Naive B cell (primary cell): ENCODE results near the gene TLR5. TPM values are rescaled to one million over a fixed set of nuclear protein-coding genes. Genes with fewer than 3 reads are reported as not detected.

Source experiments
- ATAC-seq, 2 donors: fragments of 150-1000 bp; cut with Tn5 transposase; 2 replicates each; pipeline ENCODE4 v1.10.0; 2021; ENCODE audit warnings: low read depth in 2 of 2, mild to moderate bottlenecking in 2 of 2, moderate library complexity in 2 of 2
- DNase-seq: peaks from one replicate; pipeline ENCODE4 v3.0.0; 2022
- H3K27ac Mint-ChIP-seq, 6 donors: one replicate each; pipeline ENCODE4 v1.8.0; 2020 to 2022; ENCODE audit warnings: mild to moderate bottlenecking in 6 of 6, mixed read lengths in 6 of 6, moderate library complexity in 5 of 6, inconsistent platforms in 2 of 6
- H3K27me3 Mint-ChIP-seq, 3 donors: one replicate each; pipeline ENCODE4 v1.8.0; 2021 to 2022; ENCODE audit warnings: mixed read lengths in 3 of 3, mild to moderate bottlenecking in 1 of 3
- H3K36me3 Mint-ChIP-seq, 2 donors: one replicate each; pipeline ENCODE4 v1.8.0; 2020 to 2022; ENCODE audit warnings: mixed read lengths in 2 of 2, inconsistent platforms in 1 of 2, mild to moderate bottlenecking in 1 of 2
- H3K4me1 Mint-ChIP-seq, 3 donors: one replicate each; pipeline ENCODE4 v1.8.0; 2020 to 2022; ENCODE audit warnings: mixed read lengths in 3 of 3, inconsistent platforms in 1 of 3, mild to moderate bottlenecking in 1 of 3, moderate library complexity in 1 of 3
- H3K4me3 Mint-ChIP-seq, 8 donors: one replicate each; pipeline ENCODE4 v1.8.0; 2020 to 2022; ENCODE audit warnings: mild to moderate bottlenecking in 8 of 8, mixed read lengths in 8 of 8, moderate library complexity in 8 of 8, inconsistent platforms in 2 of 8
- H3K9me3 Mint-ChIP-seq, 7 donors: one replicate each; pipeline ENCODE4 v1.8.0; 2020 to 2022; ENCODE audit warnings: mixed read lengths in 7 of 7, mild to moderate bottlenecking in 5 of 7, inconsistent platforms in 2 of 7, moderate library complexity in 1 of 7
- polyA plus RNA-seq, 6 donors: library from polyadenylated mRNA; unstranded; fragments of 300-500 nt; fragmentation: Illumina TruSeq; gene quantifications; one replicate each; pipeline ENCODE4 v1.2.3, GENCODE V29; 2021; ENCODE audit warnings: low read depth in 6 of 6

The TLR5 gene
- polyA plus RNA-seq, 6 donors from 2014 or later, result 0.24 to 0.91 (median 0.35) TPM; not detected in 2

DNA sequence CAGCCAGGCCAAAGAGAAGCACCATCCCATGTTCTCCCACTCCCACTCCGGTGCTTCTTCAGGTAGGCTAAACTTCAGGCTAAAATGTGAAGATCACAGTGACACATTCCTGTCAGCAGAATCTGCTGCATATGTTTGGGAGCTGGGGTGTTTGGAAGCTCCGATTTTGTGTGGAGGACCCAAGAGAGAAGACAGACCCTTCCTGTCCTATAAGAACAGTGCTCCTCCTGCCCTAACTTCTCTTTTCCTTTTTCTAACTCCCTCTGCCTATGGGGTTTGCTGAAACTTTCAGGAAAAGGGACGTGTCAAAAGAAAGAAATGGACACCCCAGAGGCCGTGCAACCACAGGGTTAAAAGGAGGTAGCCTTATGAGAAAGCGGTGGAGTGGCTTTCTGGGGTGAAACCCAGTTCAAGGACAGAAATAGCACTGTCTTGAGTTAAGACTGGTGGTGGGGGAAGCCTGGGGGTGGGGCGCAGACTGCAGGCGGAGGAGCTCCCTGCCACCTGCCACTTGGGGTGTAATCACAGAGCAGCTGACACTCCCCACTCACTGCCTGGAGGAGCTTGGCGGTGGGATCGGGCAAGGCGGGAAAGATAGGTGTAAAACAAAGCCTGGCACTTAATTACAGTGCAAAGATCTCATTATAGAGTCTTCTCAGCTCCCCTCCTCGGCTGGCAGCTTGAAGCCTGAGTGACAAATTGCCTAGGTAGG is 645 bp upstream of the TLR5 start:
- peaks cover 29 to 55% (median 32%) of the 10 kb centered on the region in 3 donors for H3K27me3 Mint-ChIP-seq
- H3K4me3 Mint-ChIP-seq, result peak overlapping the region; percentile 71 to 86 (median 80)
- H3K27ac Mint-ChIP-seq, result no peak overlapping the region
- H3K9me3 Mint-ChIP-seq, result peaks cover 5 to 19% (median 7%) of the 10 kb centered on the region in 7 donors
- peaks cover 12 to 18% (median 16%) of the 10 kb centered on the region in 3 donors for H3K4me1 Mint-ChIP-seq
- no peak for DNase-seq
- ATAC-seq, result no peak
- peaks cover 0 to 7% of the 10 kb centered on the region in 2 donors for H3K36me3 Mint-ChIP-seq

DNA sequence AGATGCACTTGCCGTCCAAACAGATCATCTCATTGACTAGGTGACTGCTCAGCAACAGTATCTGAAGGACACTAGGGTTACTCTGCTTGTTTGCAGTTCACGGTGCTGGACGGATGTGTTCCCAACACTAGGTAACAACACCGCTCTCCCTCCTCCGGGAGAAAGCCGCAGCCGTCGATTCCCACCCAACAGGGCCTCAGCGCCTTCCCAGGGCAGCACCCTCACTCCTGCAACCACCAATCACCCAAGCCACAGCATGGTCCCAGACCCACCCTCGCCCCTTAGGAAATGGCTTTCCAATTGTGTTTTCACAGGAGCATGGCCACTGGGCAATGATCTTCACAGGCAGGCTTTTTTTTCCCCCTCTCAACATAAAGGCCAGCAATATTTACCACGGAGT is 779 bp downstream of the TLR5 start:
- H3K27me3 Mint-ChIP-seq, result peaks cover 37 to 50% (median 38%) of the 10 kb centered on the region in 3 donors
- H3K4me1 Mint-ChIP-seq, result peaks cover 12 to 18% (median 16%) of the 10 kb centered on the region in 3 donors
- H3K4me3 Mint-ChIP-seq, result peak overlapping the region; percentile 67 to 85 (median 76)
- ATAC-seq (no peak), DNase-seq (no peak)
- peaks cover 0 to 11% (median 4%) of the 10 kb centered on the region in 7 donors for H3K9me3 Mint-ChIP-seq
- peaks cover 0 to 5% of the 10 kb centered on the region in 2 donors for H3K36me3 Mint-ChIP-seq
- H3K27ac Mint-ChIP-seq, result no peak overlapping the region

DNA sequence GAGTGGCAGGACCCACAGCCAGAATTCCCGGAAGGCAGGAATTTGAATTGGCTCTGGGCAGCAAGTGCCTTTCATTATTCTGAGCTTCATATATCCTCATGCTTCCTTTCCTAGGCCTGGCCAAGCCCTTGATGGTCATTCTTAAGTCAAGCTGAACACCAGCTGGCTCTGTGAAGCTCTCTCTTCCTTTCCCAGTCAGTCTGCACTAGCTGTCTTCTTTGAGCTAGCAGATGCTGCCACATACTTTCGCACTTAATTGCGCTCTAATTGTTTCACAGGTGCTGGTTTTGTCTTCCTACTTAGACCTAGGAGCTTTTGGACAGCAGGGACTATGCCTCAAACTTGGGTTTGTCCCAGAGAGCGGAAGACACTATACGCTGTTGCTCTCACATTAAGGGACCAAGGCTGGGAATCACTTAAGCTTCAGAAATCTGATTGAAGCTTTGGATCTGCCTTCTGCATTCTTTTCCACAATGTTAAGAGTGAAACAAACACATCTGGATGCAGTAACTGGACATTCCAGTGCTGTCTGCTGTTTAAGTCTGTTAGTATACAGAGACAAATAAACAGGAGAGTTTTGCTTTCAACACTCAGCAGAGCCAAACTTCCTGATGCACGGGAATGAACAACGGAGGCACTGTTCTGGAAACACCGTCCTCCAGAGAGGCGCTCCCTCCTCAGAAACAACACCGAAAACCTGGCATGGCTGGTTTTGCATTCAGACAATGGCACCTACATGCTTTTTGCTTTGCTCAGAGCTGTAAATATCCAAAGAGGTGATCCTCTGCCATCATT is 2.2 kb downstream of the TLR5 start:
- ATAC-seq, result no peak
- Mint-ChIP-seq H3K36me3 (peaks cover 0 to 5% of the 10 kb centered on the region in 2 donors), H3K4me3 (peak overlapping the region in 2 of 8 donors; percentile 15 to 17), H3K9me3 (peaks cover 0 to 5% (median 0%) of the 10 kb centered on the region in 7 donors), H3K27me3 (peaks cover 31 to 43% (median 39%) of the 10 kb centered on the region in 3 donors), H3K27ac (peak overlapping the region in 1 of 6 donors; percentile 56), H3K4me1 (peaks cover 12 to 18% (median 16%) of the 10 kb centered on the region in 3 donors)
- no peak for DNase-seq

DNA sequence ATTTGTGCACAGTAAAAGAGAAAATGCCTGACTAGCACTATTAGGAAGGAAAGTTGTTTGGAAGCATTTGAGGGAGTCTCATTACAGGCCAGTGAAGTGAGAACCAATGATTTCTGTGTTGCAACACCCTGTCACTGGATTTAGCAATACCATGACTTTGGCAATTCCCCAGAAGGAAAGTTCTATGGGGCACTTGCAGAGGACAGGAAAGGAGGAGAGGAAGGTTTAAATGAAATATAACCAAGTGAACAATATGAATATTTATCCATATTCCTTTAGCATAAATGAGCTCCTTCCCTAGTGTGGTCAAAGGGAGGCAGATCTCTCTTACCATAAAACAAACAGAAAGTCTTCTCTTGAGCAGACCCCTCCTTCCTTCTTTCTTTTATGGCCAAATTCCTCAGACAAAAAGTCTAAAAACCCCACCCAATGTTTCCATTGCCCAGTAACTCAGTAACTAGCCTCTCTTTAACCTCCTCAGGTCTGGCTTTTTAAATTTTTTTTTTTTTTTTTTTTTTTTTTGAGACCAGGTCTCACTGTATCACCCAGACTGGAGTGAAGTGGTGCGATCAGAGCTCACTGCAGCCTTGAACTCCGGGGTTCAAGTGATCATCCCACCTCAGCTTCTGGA is 5.5 kb downstream of the TLR5 start:
- Mint-ChIP-seq H3K4me1 (peaks cover 4 to 12% (median 10%) of the 10 kb centered on the region in 3 donors), H3K27me3 (peaks cover 56 to 61% (median 57%) of the 10 kb centered on the region in 3 donors), H3K36me3 (peaks cover 0 to 5% of the 10 kb centered on the region in 2 donors), H3K9me3 (peaks cover 0 to 5% (median 0%) of the 10 kb centered on the region in 7 donors), H3K4me3 (no peak overlapping the region), H3K27ac (no peak overlapping the region)
- ATAC-seq, result no peak
- DNase-seq, result no peak

DNA sequence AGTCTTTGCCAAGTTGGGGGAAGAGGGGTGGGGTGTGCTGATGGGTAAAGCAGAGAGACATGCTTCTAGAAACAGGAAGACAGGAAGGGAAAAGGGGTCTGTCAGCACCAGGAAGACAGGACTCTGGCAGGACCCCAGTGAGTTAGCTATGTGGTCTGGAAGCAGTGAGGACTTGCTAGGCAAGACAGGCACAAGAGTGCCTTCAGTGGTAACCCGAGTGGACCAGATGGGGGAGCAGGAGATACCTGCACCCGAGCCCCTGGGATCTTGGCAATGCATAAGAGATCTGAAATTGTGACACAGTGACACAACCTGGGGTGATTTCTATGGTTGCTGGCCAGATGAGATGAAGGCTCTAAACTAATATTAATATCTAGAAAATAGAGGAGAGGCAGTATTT is 7.0 kb downstream of the TLR5 start:
- H3K27ac Mint-ChIP-seq, result no peak overlapping the region
- ATAC-seq, result no peak
- H3K4me1 Mint-ChIP-seq, result peaks cover 4 to 10% (median 8%) of the 10 kb centered on the region in 3 donors
- H3K36me3 Mint-ChIP-seq, result peaks cover 0 to 5% of the 10 kb centered on the region in 2 donors
- peaks cover 0 to 5% (median 0%) of the 10 kb centered on the region in 7 donors for H3K9me3 Mint-ChIP-seq
- H3K27me3 Mint-ChIP-seq, result peaks cover 64 to 73% (median 69%) of the 10 kb centered on the region in 3 donors
- DNase-seq, result no peak
- H3K4me3 Mint-ChIP-seq, result no peak overlapping the region

DNA sequence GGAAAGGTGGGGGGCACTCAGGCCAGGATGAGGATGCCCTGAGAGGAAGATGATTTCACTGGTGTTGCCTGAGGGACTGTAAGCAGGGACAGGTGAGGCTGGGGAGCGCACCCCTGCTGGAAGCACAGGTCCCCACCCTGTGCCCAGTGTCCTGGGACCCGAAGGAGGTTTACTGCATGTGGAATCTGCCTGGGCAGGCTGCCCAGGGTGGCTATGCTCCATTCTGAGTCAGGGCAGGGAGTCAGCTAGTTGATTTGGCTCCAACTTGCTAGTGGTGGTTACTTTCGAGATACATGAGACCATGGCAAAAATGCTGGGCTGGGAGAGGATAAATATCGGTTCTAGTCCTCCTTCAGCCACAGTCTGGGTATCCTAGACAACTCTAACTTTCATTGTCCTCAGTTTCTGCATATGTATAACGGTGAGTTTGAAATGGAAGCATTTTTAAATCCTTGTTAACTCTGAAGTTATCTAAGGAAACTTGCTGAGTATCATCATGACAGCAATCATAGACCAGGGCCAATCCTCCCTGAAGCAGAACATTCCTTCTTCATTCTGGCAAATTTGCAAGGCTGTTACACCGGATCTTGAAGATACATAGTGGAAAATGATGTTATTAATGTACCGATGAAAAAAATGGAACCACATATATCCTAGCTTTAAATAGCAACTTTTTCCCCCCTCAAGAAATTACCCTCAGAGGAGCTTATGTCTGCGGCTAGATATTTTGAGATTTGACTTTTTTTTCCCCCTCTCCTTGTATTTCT is 7.7 kb downstream of the TLR5 start:
- Mint-ChIP-seq H3K27me3 (peaks cover 71 to 79% (median 77%) of the 10 kb centered on the region in 3 donors), H3K27ac (no peak overlapping the region), H3K9me3 (peaks cover 0 to 5% (median 0%) of the 10 kb centered on the region in 7 donors), H3K4me3 (peak overlapping the region in 1 of 8 donors; percentile 48), H3K36me3 (peaks cover 0 to 5% of the 10 kb centered on the region in 2 donors), H3K4me1 (peaks cover 4 to 10% (median 8%) of the 10 kb centered on the region in 3 donors)
- DNase-seq (no peak), ATAC-seq (no peak)

DNA sequence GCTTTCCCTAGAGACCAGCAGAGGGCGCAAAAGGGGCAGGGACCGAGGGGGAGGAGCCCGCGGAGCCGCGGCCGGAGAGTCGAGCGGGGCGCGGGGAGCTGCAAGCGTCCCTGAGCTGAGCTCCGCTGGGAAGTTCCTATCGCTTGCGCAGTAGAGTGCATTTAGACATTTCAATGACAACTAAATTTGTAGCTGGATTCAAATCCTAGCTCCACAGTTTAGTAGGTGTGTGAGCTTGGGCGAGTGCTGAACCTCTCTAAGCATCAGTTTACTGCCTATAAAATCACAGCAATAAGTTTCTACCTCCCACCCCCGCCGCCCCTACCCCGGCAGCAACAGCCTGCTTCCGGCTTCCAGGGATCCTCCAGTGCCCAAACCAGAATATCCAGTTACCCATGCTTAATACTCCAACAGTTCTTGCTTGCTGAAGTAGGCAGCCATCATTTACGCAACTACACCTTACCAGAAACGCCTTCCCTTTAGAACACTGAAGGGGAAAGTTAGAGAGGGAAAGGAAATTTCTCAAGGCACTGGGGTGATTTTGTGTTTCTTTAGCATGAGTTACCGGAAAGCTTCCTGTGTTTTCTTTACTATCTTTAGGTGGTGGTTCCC is 9.1 kb downstream of the TLR5 start:
- H3K36me3 Mint-ChIP-seq, result peaks cover 0 to 5% of the 10 kb centered on the region in 2 donors
- H3K4me3 Mint-ChIP-seq, result peak overlapping the region; percentile 44 to 86 (median 80)
- H3K9me3 Mint-ChIP-seq, result peaks cover 0 to 4% (median 0%) of the 10 kb centered on the region in 7 donors
- H3K27me3 Mint-ChIP-seq, result peaks cover 67 to 85% (median 74%) of the 10 kb centered on the region in 3 donors
- H3K27ac Mint-ChIP-seq, result no peak overlapping the region
- ATAC-seq (peak; percentile 79 to 83), DNase-seq (peak; percentile 67)
- H3K4me1 Mint-ChIP-seq, result peaks cover 8 to 16% (median 13%) of the 10 kb centered on the region in 3 donors

DNA sequence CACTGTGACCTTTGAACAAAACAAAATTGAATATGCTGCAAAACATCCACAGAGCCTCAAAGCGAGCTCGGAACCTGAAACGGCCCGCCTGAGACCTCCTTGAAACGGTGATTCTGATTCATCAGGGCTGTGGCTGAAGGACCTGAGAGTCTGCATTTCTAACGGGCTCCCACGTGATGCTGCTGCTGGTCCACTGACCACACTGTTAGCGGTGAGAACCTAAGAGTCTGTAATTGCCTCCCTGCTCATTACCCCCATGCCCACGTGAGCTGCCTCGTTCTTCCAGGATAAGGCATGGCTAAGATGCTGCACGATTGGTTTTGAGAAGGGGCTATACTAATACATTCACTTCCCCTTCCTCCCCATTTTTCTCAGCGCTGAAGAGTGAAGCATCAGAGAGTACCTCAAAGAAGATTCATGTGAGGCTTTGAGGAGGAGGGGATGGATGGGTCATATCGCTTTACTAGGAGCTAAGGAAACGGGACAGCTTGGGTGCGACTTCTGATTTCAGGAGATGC is 9.7 kb downstream of the TLR5 start:
- no peak for DNase-seq
- peaks cover 9 to 18% (median 16%) of the 10 kb centered on the region in 3 donors for H3K4me1 Mint-ChIP-seq
- peaks cover 0 to 2% of the 10 kb centered on the region in 2 donors for H3K36me3 Mint-ChIP-seq
- peak in 1 of 2 donors; percentile 14 for ATAC-seq
- peak overlapping the region; percentile 44 to 86 (median 80) for H3K4me3 Mint-ChIP-seq
- no peak overlapping the region for H3K27ac Mint-ChIP-seq
- H3K9me3 Mint-ChIP-seq, result no peaks in the 10 kb centered on the region
- H3K27me3 Mint-ChIP-seq, result peaks cover 65 to 81% (median 73%) of the 10 kb centered on the region in 3 donors

DNA sequence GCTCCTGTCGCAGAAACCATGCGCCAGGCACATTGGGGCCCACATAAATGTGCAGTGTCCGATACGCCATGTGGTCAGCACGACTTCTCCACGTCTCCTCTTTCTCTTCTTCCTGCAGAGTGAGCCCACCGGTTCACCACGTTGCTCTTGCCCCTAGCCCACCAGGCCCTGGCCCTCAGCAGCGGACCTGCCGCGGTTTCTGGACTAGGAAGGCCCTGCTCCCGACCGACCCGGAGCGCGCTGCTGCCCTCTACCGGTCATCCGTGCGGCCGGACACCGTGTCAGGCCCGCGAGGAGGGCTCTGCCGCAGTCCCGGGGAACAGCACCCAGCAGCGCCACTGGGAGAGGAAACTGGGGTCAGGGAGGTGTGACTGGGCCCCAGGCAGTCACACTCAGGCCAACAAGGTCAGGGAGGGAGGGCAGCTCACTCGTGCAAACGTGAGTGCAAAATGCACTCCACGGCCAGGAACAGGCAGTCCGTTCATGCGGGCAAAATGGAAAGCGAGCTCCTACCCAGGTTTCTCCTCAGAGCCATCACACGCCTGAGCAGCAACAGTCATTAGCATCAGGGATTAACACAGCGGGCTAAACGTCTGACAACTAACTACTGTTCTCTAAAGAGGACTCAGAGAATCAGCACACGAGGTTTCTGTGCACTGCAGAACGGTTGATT is 13.7 kb downstream of the TLR5 start:
- peaks cover 39 to 54% (median 52%) of the 10 kb centered on the region in 3 donors for H3K27me3 Mint-ChIP-seq
- peak overlapping the region in 1 of 6 donors; percentile 69 for H3K27ac Mint-ChIP-seq
- no peaks in the 10 kb centered on the region for H3K9me3 Mint-ChIP-seq
- no peaks in the 10 kb centered on the region for H3K36me3 Mint-ChIP-seq
- H3K4me1 Mint-ChIP-seq, result peaks cover 9 to 18% (median 16%) of the 10 kb centered on the region in 3 donors
- H3K4me3 Mint-ChIP-seq, result peak overlapping the region in 7 of 8 donors; percentile 60 to 78 (median 69)
- DNase-seq (peak; percentile 50), ATAC-seq (peak; percentile 73 to 75)

DNA sequence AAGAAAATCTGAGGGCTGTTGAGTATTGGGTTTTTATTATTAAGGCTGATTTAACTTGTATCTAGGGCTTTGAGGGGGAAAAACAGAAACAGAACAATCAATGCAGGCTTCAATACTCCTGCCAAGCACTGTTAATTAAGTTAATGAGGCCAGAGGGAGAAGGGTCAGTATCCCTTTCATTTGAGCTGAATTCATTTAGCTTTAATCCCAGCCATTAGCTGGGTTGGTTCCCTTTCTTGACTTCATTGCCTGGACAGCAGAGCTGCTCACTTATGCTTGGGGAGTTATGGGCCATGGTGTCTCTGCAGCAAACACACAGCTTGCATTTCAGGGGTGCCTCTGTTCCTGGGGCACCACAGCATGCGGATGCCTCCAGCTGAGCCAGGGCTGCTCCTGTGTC is 16.3 kb downstream of the TLR5 start:
- DNase-seq (no peak), ATAC-seq (no peak)
- Mint-ChIP-seq H3K4me3 (no peak overlapping the region), H3K27me3 (peaks cover 27 to 38% (median 35%) of the 10 kb centered on the region in 3 donors), H3K4me1 (peaks cover 10 to 17% (median 16%) of the 10 kb centered on the region in 3 donors), H3K9me3 (no peaks in the 10 kb centered on the region), H3K27ac (no peak overlapping the region), H3K36me3 (no peaks in the 10 kb centered on the region)

DNA sequence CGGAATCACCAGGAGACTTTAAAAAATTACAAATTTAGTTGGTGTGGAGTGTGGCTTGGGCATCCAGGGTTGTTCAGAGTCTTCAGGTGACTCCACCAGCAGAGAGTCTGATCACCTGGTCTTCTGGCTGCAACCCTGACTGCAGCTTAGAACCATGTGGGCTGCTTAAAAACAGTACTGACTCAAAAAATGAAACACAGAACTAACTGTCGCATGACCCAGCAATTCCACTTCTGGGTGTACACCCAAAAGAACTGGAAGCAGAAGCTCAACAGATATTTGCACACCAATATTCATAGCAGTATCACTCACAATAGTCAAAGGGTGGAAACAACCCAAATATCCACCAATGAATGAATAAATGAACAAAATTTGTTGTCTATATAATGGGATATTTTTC is 17.3 kb downstream of the TLR5 start:
- DNase-seq (no peak), ATAC-seq (no peak)
- H3K9me3 Mint-ChIP-seq, result no peaks in the 10 kb centered on the region
- no peak overlapping the region for H3K4me3 Mint-ChIP-seq
- no peak overlapping the region for H3K27ac Mint-ChIP-seq
- peaks cover 10 to 17% (median 16%) of the 10 kb centered on the region in 3 donors for H3K4me1 Mint-ChIP-seq
- H3K27me3 Mint-ChIP-seq, result peaks cover 18 to 29% (median 25%) of the 10 kb centered on the region in 3 donors
- H3K36me3 Mint-ChIP-seq, result no peaks in the 10 kb centered on the region
